ENCODE measurements around the gene ASPA.
A peak's percentile ranks its signal among the peaks of the same experiment; 100 is the strongest.

The ASPA gene

GRCh38 chr17:3534881-3535252 lies 59.1 kb downstream of the ASPA start:
- no peak for DNase-seq (ENCODE audit: low read depth in 3 of 3)

DNA sequence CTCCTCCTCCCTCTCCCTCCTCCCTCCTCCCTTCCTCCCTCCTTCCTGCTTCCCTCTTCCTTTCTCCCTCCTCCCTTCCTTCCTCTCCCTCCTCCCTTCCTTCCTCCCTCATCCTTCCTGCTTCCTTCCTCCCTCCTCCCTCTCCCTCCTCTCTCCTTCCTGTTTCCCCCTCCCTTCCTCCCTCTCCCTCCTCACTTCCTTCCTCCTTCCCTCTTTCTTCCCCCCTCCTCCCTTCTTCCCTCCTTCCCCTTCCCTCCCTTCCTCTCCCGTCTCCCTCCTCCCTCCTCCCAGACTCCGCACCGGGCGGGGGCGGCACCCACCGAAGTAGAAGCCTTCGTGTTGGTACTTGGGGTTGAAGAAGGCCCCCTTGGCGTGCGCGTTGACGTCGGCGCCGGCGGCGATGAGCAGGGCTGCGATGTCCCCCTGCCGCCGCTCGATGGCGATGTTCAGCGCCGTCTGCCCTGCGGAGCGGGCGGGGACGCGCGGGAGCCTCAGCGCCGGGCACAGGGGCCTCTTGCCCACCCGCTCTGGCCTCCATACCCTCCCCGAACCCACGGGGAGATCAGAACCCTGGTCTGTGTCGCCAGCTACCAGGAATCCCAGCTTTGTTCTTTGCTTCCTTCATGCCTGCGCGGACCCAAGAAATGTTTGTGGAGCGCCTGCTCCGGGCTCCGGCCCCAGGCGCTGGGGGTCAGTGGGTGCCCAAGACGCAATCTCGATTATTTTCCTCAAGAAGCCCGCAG lies 59.6 kb downstream of the ASPA start:
- DNase-seq (ENCODE audit: low read depth in 3 of 3), result peak; percentile 34 to 53 (median 35)

- DNase-seq (ENCODE audit: low read depth in 3 of 3), result no peak
Measured at GRCh38 chr17:3536716-3537115, 60.9 kb downstream of the ASPA start.

GRCh38 chr17:3539881-3540540 lies 64.2 kb downstream of the ASPA start:
- no peak for DNase-seq (ENCODE audit: low read depth in 3 of 3)

- no peak for DNase-seq (ENCODE audit: low read depth in 3 of 3)
Measured at GRCh38 chr17:3542410-3543088, 66.8 kb downstream of the ASPA start.

- no peak for DNase-seq (ENCODE audit: low read depth in 3 of 3)
Measured at GRCh38 chr17:3543453-3543852, 67.7 kb downstream of the ASPA start.

DNA sequence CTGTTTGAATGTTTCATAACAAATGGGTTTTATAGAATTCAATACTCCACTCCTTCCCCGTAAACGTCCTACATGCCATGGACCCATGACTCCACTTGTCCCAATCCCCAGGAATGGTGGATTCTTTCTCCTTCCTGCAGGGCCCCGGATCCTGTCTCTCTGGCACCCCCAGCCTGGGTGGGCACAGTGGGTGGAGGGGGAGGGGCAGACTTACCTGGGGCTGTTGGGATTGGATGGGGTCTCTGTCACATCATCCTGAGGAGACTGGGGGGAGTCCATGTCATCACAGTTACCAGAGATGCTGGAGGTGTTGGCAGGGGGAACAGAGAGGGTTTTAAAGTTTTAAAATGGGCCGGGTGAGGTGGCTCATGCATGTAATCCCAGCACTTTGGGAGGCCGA lies 68.6 kb downstream of the ASPA start:
- no peak for DNase-seq (ENCODE audit: low read depth in 3 of 3)

DNA sequence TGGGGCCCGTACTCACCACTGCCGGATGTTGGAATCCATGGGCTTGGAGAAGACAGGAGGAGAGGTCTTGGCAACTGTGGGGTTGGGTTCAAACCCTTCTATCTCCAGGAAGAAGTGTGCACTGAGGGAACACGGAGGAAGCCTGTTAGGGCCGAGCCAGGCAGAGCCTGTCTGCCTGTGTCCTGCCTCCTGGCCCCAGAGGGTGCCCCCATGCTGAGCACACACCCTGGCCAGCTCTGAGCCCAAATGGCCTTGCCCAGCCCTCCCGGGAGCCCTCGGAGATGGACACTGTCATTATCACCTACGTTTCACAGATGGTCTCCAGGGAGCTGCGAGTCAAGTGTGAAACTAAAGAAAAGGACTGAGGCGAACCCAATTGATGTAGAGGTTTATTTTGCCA lies 69.4 kb downstream of the ASPA start:
- DNase-seq (ENCODE audit: low read depth in 3 of 3), result no peak

DNA sequence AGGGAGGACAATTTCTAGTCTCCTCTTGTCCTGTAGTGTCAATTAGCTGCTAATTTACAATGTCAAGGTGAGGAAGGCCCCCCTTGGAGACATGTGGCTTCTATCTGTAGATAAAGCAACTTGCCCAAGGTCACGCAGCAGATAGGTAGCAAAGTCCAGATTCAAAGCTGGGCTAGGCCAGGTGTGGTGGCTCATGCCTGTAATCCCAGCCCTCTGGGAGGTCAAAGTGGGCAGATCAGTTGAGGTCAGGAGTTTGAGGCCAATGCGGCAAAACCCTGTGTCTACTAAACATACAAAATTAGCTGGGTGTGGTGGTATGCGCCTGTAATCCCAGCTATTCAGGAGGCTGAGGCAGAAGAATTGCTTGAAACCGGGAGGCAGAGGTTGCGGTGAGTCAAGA lies 70.7 kb downstream of the ASPA start:
- no peak for DNase-seq (ENCODE audit: low read depth in 3 of 3)

DNA sequence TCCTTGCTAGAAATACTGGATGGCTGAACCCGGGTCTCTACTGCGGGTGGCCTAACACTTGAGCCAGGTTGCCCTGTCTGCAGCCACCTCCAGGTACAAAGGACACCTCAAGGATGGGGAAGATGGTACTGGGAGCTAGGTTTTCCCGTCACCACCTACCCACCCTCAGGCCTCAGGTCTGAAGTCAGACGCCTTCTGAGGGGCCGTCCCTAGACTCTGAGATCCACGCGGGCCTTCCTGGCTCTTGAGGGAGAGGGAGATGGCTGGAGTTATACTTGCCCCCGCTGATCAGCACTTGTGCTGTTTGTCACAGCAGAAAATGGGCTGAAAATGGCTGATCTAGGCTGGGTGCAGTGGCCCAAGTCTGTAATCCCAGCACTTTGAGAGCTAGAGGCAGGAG lies 71.2 kb downstream of the ASPA start:
- no peak for DNase-seq (ENCODE audit: low read depth in 3 of 3)

- DNase-seq (ENCODE audit: low read depth in 3 of 3), result no peak
Measured at GRCh38 chr17:3547628-3548027, 71.8 kb downstream of the ASPA start.

DNA sequence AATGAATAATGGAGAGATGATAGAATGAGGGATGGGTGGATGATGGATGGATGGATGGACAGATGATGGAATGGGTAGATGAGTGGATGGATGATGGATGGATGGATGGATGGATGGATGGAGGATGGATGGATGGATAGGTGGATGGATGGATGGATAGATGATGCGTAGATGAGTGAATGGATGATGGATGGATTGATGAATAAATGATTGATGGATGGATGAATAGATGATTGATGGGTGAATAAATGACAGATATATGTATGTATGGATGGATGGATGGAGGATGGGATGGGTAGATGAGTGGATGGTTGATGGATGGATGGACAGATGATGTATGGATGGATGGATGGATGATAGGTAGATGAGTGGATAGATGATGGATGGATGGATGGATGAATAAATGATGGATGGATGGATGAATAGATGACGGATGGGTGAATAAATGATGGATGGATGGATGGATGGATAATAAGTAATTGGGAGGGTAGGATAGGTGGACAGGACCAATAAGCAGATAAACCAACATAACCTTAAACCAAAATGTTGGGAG lies 73.9 kb downstream of the ASPA start:
- DNase-seq (ENCODE audit: low read depth in 3 of 3), result no peak

- no peak for DNase-seq (ENCODE audit: low read depth in 3 of 3)
Measured at GRCh38 chr17:3551189-3551588, 75.4 kb downstream of the ASPA start.

- DNase-seq (ENCODE audit: low read depth in 3 of 3), result no peak
Measured at GRCh38 chr17:3552916-3553315, 77.1 kb downstream of the ASPA start.

Data from stimulated activated CD4-positive, alpha-beta T cell treated with anti-CD3 and anti-CD28 coated beads, TNF-alpha, amount 100 ng/mL, for 48 hours (primary cell).